ENCODE results near the gene CACHD1. TPM values are rescaled to one million over a fixed set of nuclear protein-coding genes. Genes with fewer than 3 reads are reported as not detected.

CACHD1 gene
- total RNA-seq, 2 donors from 2014 or later, result 5.3 to 6.7 TPM

GRCh38 chr1:64482128-64482527, 12.2 kb downstream of the CACHD1 start:
- ATAC-seq (ENCODE audit: insufficient number of reproducible peaks, low FRiP score, low read depth), result no peak
- Histone ChIP-seq H3K27me3 (replicated peaks; ENCODE audit: insufficient read depth) (no peaks in the 10 kb centered on the region), H3K36me3 (no peaks in the 10 kb centered on the region), H3K27ac (no peak overlapping the region), H3K9me3 (no peaks in the 10 kb centered on the region), H3K4me1 (ENCODE audit: control insufficient read depth in 1 of 2, low read depth in 2 of 2) (peaks cover 14 to 30% of the 10 kb centered on the region in 2 donors), H3K4me3 (no peak overlapping the region)
- no peak for TF ChIP-seq CTCF (IDR thresholded peaks at IDR 0.05)
- DNase-seq (ENCODE audit: low spot score), result no peak

- peaks cover 12 to 29% of the 10 kb centered on the region in 2 donors for H3K4me1 ChIP-seq (ENCODE audit: control insufficient read depth in 1 of 2, low read depth in 2 of 2)
- ATAC-seq (ENCODE audit: insufficient number of reproducible peaks, low FRiP score, low read depth) (no peak), DNase-seq (ENCODE audit: low spot score) (no peak)
- no peak overlapping the region for H3K4me3 ChIP-seq
- H3K27me3 ChIP-seq (replicated peaks; ENCODE audit: insufficient read depth), result no peaks in the 10 kb centered on the region
- no peak for TF ChIP-seq CTCF (IDR thresholded peaks at IDR 0.05)
- H3K27ac ChIP-seq, result no peak overlapping the region
- no peaks in the 10 kb centered on the region for H3K36me3 ChIP-seq
- no peaks in the 10 kb centered on the region for H3K9me3 ChIP-seq
These were observed 12.8 kb downstream of the CACHD1 start for GRCh38 chr1:64482720-64483119.

- DNase-seq (ENCODE audit: low spot score) (no peak), ATAC-seq (ENCODE audit: insufficient number of reproducible peaks, low FRiP score, low read depth) (no peak)
- Histone ChIP-seq H3K27me3 (replicated peaks; ENCODE audit: insufficient read depth) (no peaks in the 10 kb centered on the region), H3K27ac (no peak overlapping the region), H3K4me3 (no peak overlapping the region), H3K9me3 (no peaks in the 10 kb centered on the region), H3K36me3 (no peaks in the 10 kb centered on the region), H3K4me1 (ENCODE audit: control insufficient read depth in 1 of 2, low read depth in 2 of 2) (peaks cover 9 to 20% of the 10 kb centered on the region in 2 donors)
- no peak for TF ChIP-seq CTCF (IDR thresholded peaks at IDR 0.05)
These were observed 13.9 kb downstream of the CACHD1 start for GRCh38 chr1:64483731-64484414.

GRCh38 chr1:64484651-64485050, 14.7 kb downstream of the CACHD1 start:
- ATAC-seq (ENCODE audit: insufficient number of reproducible peaks, low FRiP score, low read depth) (no peak), DNase-seq (ENCODE audit: low spot score) (no peak)
- H3K27me3 ChIP-seq (replicated peaks; ENCODE audit: insufficient read depth), result no peaks in the 10 kb centered on the region
- peaks cover 5 to 13% of the 10 kb centered on the region in 2 donors for H3K4me1 ChIP-seq (ENCODE audit: control insufficient read depth in 1 of 2, low read depth in 2 of 2)
- H3K9me3 ChIP-seq, result no peaks in the 10 kb centered on the region
- no peak for TF ChIP-seq CTCF (IDR thresholded peaks at IDR 0.05)
- no peak overlapping the region for H3K4me3 ChIP-seq
- no peaks in the 10 kb centered on the region for H3K36me3 ChIP-seq
- H3K27ac ChIP-seq, result no peak overlapping the region

- Histone ChIP-seq H3K9me3 (no peaks in the 10 kb centered on the region), H3K36me3 (no peaks in the 10 kb centered on the region), H3K4me1 (ENCODE audit: control insufficient read depth in 1 of 2, low read depth in 2 of 2) (peaks cover 5% of the 10 kb centered on the region in 2 donors), H3K4me3 (no peak overlapping the region), H3K27ac (no peak overlapping the region), H3K27me3 (replicated peaks; ENCODE audit: insufficient read depth) (no peaks in the 10 kb centered on the region)
- ATAC-seq (ENCODE audit: insufficient number of reproducible peaks, low FRiP score, low read depth), result no peak
- TF ChIP-seq CTCF (IDR thresholded peaks at IDR 0.05), result no peak
- no peak for DNase-seq (ENCODE audit: low spot score)
These were observed 16.3 kb downstream of the CACHD1 start for GRCh38 chr1:64486193-64486592.
